SH-SY5Y (cell line): Measurements from ENCODE around the gene GTF2H2C_2.
"Not testable (repeated sequence)": the region's sequence is repeated elsewhere in the genome, so short reads cannot be mapped to it uniquely, and the experiment has no call there.

Experiments
- GATA2 ChIP-seq: IDR thresholded peaks from 2 replicates; pipeline ENCODE4 v1.6.1; 2011; ENCODE audit warnings: mild to moderate bottlenecking, low read depth, low read length
- GATA3 ChIP-seq: IDR thresholded peaks from 2 replicates; pipeline ENCODE4 v1.6.1; 2011; ENCODE audit warnings: low read depth, mild to moderate bottlenecking, low read length, moderate library complexity

GTF2H2C_2 gene

DNA sequence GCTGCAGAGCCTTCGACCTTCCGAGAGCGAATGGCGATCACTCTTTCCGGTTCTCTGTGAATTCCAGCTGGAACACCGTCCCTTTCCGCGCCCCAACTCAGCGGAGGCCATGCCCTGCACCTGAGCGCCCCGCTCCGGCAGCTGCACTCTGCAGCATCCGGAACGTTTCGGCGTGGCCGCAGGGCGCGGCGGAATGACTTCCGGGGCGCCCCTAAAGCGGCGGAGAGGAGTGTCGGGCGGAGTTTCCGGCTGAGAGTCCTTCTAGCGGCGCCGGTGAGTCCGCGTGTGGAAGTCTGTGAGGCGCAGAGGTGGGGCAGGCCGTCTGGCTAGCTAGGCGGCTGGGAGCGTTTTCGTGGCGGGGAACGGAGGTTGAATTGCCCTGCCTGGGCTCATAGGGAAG lies at the start of gene GTF2H2C_2:
GTF2H2C_2 (plus strand) TSS at position 252 of the 400 bp plus-strand sequence.
- TF ChIP-seq GATA2, GATA3: not testable (repeated sequence)
